Upper lobe of left lung (tissue), 6 donors: ENCODE results near the gene TSPAN17. TPM values are rescaled to one million over a fixed set of nuclear protein-coding genes. Genes with fewer than 3 reads are reported as not detected.

Source experiments
- ATAC-seq, 2 donors: fragments of 200-7000 bp; cut with Tn5 transposase; one replicate each; pipeline ENCODE4 v1.9.1; 2022; ENCODE audit warnings: mild to moderate bottlenecking in 2 of 2, moderate library complexity in 2 of 2; ENCODE audit not compliant: low FRiP score in 2 of 2
- DNase-seq, 2 donors: peaks; one replicate each; pipeline ENCODE4 v3.0.0-alpha.2; 2019 to 2020
- H3K27ac ChIP-seq, 4 donors: fragments of 200-600 bp; sonication (generic); one replicate each; pipeline ENCODE4 v1.5.1; 2016 to 2019
- H3K27me3 ChIP-seq, 4 donors: fragments of 200-600 bp; sonication (generic); one replicate each; pipeline ENCODE4 v1.5.1; 2017 to 2019
- H3K36me3 ChIP-seq, 4 donors: fragments of 200-600 bp; sonication (generic); one replicate each; pipeline ENCODE4 v1.5.1; 2016 to 2019
- H3K4me1 ChIP-seq, 4 donors: fragments of 200-600 bp; sonication (generic); one replicate each; pipeline ENCODE4 v1.5.1; 2018 to 2019
- H3K4me3 ChIP-seq, 4 donors: fragments of 200-600 bp; sonication (generic); one replicate each; pipeline ENCODE4 v1.5.1; 2017 to 2019; ENCODE audit warnings: mild to moderate bottlenecking in 2 of 4, moderate library complexity in 1 of 4
- H3K9me3 ChIP-seq, 4 donors: fragments of 200-600 bp; sonication (generic); one replicate each; pipeline ENCODE4 v1.5.1; 2018 to 2019
- EP300 ChIP-seq, 4 donors: sonication (generic); formaldehyde crosslinking; IDR thresholded peaks; one replicate each; pipeline ENCODE4 v1.5.1; 2017; ENCODE audit warnings: antibody characterized with exemption in 4 of 4, control low read depth in 2 of 4
- POLR2A ChIP-seq, 4 donors: fragments of 450-650 bp; IDR thresholded peaks; one replicate each; pipeline ENCODE4 v1.5.1; 2016 to 2017; ENCODE audit warnings: antibody characterized with exemption in 4 of 4, mild to moderate bottlenecking in 2 of 4
- POLR2AphosphoS5 ChIP-seq, 2 donors: sonication (generic); formaldehyde crosslinking; IDR thresholded peaks; one replicate each; pipeline ENCODE4 v1.5.1; 2017; ENCODE audit warnings: antibody characterized with exemption in 2 of 2
- WGBS, 2 donors: methylation state at CpG; one replicate each; pipeline ENCODE4 v1.1.5; 2017 to 2018; 5-methylcytosine and 5-hydroxymethylcytosine counted together
- total RNA-seq, 6 donors: library from RNA; depleted of rRNA in 4 of 6; stranded (reverse); fragments of >200 nt in 4 of 6; gene quantifications; one replicate each; pipeline versions ENCODE4 v1.1.0 to v1.2.1, GENCODE V29; 2016 to 2021
- TF ChIP-seq, protein P1 (sequence below), 6 experiments: fragments of 450-650 bp in 4 of 6; fragments of 200-600 bp in 2 of 6; sonication (generic) in 2 of 6; IDR thresholded peaks; one replicate each; pipeline ENCODE4 v1.5.1; 2016 to 2019; ENCODE audit warnings: antibody characterized with exemption in 6 of 6
- donor health status: DM: no; HTN: no; CAD: no; lungs with moderate emphysema.
- donor health status: DM: no; HTN: yes; CAD: no; lungs with severe emphysema.

Gene TSPAN17
- total RNA-seq, 6 donors from 2014 or later = 20.1 to 36.8 (median 25.6) TPM

DNA sequence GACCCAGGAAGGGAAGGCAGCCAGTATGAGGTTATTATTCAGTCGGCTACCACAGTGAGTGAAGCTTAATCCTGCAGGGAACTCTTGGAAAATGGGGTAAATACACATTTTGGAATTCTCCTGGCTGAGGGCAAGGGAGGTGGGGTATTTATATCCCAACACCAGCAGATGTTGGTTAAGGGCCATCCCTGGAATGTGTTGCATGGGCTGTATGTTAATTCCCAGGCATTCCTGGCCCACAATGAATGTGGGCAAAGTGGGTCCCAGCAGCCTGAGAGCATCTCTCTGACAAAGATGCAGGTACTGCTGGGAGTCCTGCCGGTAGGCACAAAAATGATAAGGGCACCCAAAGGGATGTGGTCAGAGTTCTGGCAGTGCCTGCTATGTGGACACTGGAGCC lies 34.4 kb upstream of the TSPAN17 start:
- H3K9me3 ChIP-seq = no peaks in the 10 kb centered on the region
- peaks cover 6 to 20% (median 11%) of the 10 kb centered on the region in 4 donors for H3K4me1 ChIP-seq
- DNase-seq (no peak), ATAC-seq (no peak)
- 43 to 64% methylated on average over 2 of the region's 2 CpGs for WGBS, 2 donors
- H3K27me3 ChIP-seq = peaks cover 0 to 6% (median 2%) of the 10 kb centered on the region in 4 donors
- H3K4me3 ChIP-seq = no peak overlapping the region
- H3K36me3 ChIP-seq = no peaks in the 10 kb centered on the region
- TF ChIP-seq EP300 (IDR thresholded peaks at IDR 0.05) (no peak), POLR2AphosphoS5 (IDR thresholded peaks at IDR 0.05) (no peak)
- TF ChIP-seq, protein P1, sequence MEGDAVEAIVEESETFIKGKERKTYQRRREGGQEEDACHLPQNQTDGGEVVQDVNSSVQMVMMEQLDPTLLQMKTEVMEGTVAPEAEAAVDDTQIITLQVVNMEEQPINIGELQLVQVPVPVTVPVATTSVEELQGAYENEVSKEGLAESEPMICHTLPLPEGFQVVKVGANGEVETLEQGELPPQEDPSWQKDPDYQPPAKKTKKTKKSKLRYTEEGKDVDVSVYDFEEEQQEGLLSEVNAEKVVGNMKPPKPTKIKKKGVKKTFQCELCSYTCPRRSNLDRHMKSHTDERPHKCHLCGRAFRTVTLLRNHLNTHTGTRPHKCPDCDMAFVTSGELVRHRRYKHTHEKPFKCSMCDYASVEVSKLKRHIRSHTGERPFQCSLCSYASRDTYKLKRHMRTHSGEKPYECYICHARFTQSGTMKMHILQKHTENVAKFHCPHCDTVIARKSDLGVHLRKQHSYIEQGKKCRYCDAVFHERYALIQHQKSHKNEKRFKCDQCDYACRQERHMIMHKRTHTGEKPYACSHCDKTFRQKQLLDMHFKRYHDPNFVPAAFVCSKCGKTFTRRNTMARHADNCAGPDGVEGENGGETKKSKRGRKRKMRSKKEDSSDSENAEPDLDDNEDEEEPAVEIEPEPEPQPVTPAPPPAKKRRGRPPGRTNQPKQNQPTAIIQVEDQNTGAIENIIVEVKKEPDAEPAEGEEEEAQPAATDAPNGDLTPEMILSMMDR (IDR thresholded peaks at IDR 0.05) = no peak
- H3K27ac ChIP-seq = no peak overlapping the region

- H3K9me3 ChIP-seq = no peaks in the 10 kb centered on the region
- DNase-seq (no peak), ATAC-seq (no peak)
- peaks cover 13 to 23% (median 17%) of the 10 kb centered on the region in 4 donors for H3K4me1 ChIP-seq
- H3K4me3 ChIP-seq = no peak overlapping the region
- H3K36me3 ChIP-seq = no peaks in the 10 kb centered on the region
- H3K27me3 ChIP-seq = peaks cover 0 to 22% (median 17%) of the 10 kb centered on the region in 4 donors
- no peak overlapping the region for H3K27ac ChIP-seq
- WGBS, 2 donors = 59 to 66% methylated on average over 7 to 8 of the region's 8 CpGs
- TF ChIP-seq POLR2A (IDR thresholded peaks at IDR 0.05) = no peak
- no peak for TF ChIP-seq POLR2AphosphoS5 (IDR thresholded peaks at IDR 0.05)
Observed at GRCh38 chr5:176614805-176615478, 32.3 kb upstream of the TSPAN17 start.

DNA sequence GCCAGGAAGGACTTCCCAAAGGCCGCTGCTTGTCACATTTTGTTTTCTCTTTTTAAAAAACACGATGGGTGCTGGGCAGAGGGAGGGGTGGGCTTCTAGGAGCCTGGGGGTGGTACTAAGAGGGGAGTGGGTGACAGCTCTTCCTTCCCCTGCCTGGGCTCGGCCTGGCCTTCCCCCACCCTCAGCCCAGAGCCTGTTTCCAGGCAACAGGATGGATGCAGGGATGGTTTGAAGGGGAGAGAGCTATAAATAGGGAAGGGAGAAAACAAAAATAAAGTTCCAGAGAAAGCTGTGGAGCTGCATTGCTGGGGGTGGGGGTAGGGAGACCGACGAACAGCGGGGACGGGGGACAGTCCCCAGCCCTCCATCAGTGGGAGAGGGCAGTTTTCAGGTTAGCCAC lies 30.8 kb upstream of the TSPAN17 start:
- Histone ChIP-seq H3K27ac (no peak overlapping the region), H3K27me3 (peaks cover 0 to 37% (median 28%) of the 10 kb centered on the region in 4 donors), H3K4me3 (no peak overlapping the region), H3K9me3 (no peaks in the 10 kb centered on the region), H3K4me1 (peaks cover 16 to 22% (median 18%) of the 10 kb centered on the region in 4 donors), H3K36me3 (no peaks in the 10 kb centered on the region)
- ATAC-seq (no peak), DNase-seq (no peak)
- TF ChIP-seq POLR2AphosphoS5 (IDR thresholded peaks at IDR 0.05) = no peak
- no peak for TF ChIP-seq POLR2A (IDR thresholded peaks at IDR 0.05)
- no peak for TF ChIP-seq EP300 (IDR thresholded peaks at IDR 0.05)
- TF ChIP-seq, protein P1 (IDR thresholded peaks at IDR 0.05) = no peak
- WGBS, 2 donors = 57 to 63% methylated on average over 7 of the region's 7 CpGs

DNA sequence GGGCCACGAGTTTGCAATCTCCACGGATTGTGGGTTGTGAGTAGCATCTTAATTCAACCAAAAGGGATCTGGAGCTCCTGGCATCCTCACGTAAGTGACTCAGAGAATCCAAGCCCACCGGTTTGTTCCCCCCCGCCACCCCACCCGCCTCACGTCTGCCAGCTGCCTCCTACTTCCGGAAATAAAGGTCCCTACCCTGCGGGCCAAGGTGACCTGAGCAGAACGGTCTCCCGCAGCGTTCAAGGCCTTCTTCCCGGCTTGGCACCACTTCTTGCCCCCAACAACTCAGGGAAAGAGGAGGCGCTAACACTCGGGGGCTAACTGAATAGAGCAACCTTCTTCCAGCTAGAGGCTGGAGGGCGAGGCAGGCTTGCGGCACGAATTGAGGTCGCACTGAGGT lies 28.5 kb upstream of the TSPAN17 start:
- WGBS, 2 donors = 22 to 50% methylated on average over 5 to 19 of the region's 19 CpGs
- Histone ChIP-seq H3K36me3 (no peaks in the 10 kb centered on the region), H3K27me3 (peaks cover 0 to 43% (median 30%) of the 10 kb centered on the region in 4 donors), H3K27ac (no peak overlapping the region), H3K4me1 (peaks cover 16 to 22% (median 18%) of the 10 kb centered on the region in 4 donors), H3K9me3 (no peaks in the 10 kb centered on the region), H3K4me3 (peak overlapping the region in 1 of 4 donors; percentile 6)
- TF ChIP-seq POLR2A (IDR thresholded peaks at IDR 0.05) (no peak), POLR2AphosphoS5 (IDR thresholded peaks at IDR 0.05) (no peak), EP300 (IDR thresholded peaks at IDR 0.05) (no peak)
- TF ChIP-seq, protein P1 (IDR thresholded peaks at IDR 0.05) = no peak
- ATAC-seq (no peak), DNase-seq (no peak)

DNA sequence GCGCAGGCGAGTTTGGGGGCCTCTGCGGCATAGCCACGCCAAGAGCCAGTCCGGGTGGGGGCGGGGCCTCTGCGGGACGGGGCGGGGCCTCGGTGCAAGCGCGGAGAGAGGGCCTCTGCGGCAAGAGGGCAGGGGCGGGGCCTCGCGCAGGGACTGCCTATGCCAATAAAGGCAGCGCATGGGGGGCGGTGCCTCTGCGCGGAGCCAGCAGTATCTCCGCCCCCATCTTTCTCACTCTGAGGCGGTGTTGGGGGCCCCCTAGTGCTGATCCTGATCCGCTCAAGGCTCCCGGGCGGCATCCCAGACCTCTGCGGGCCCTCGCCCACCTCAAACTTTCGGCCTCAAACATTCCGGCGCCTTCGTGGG lies 28.1 kb upstream of the TSPAN17 start:
- H3K27me3 ChIP-seq = peaks cover 0 to 43% (median 30%) of the 10 kb centered on the region in 4 donors
- no peaks in the 10 kb centered on the region for H3K9me3 ChIP-seq
- no peak overlapping the region for H3K27ac ChIP-seq
- ATAC-seq (peak; percentile 24 to 62), DNase-seq (peak; percentile 48 to 90)
- H3K36me3 ChIP-seq = no peaks in the 10 kb centered on the region
- TF ChIP-seq, protein P1 (IDR thresholded peaks at IDR 0.05) = peak in 3 of 6 experiments; percentile 11 to 18 (median 14)
- TF ChIP-seq POLR2AphosphoS5 (IDR thresholded peaks at IDR 0.05) = no peak
- WGBS, 2 donors = 3 to 11% methylated on average over 5 to 18 of the region's 31 CpGs
- H3K4me1 ChIP-seq = peaks cover 16 to 22% (median 18%) of the 10 kb centered on the region in 4 donors
- H3K4me3 ChIP-seq = peak overlapping the region in 1 of 4 donors; percentile 6
